Breast epithelium (tissue), 3 donors: ENCODE data around the gene DNAH10.

Source experiments
- POLR2A ChIP-seq: fragments of 450-650 bp; IDR thresholded peaks from one replicate; pipeline ENCODE4 v1.6.1; 2016; ENCODE audit warnings: antibody characterized with exemption, mild to moderate bottlenecking, moderate library complexity
- POLR2AphosphoS5 ChIP-seq, 3 donors: sonication (generic); formaldehyde crosslinking; IDR thresholded peaks; one replicate each; pipeline ENCODE4 v1.6.1; 2017; ENCODE audit warnings: antibody characterized with exemption in 3 of 3
- TF ChIP-seq, protein P1 (sequence below), 3 donors: fragments of 450-650 bp; IDR thresholded peaks; one replicate each; pipeline ENCODE4 v1.5.1; 2016 to 2017; ENCODE audit warnings: antibody characterized with exemption in 3 of 3, mild to moderate bottlenecking in 3 of 3, moderate library complexity in 3 of 3

DNA sequence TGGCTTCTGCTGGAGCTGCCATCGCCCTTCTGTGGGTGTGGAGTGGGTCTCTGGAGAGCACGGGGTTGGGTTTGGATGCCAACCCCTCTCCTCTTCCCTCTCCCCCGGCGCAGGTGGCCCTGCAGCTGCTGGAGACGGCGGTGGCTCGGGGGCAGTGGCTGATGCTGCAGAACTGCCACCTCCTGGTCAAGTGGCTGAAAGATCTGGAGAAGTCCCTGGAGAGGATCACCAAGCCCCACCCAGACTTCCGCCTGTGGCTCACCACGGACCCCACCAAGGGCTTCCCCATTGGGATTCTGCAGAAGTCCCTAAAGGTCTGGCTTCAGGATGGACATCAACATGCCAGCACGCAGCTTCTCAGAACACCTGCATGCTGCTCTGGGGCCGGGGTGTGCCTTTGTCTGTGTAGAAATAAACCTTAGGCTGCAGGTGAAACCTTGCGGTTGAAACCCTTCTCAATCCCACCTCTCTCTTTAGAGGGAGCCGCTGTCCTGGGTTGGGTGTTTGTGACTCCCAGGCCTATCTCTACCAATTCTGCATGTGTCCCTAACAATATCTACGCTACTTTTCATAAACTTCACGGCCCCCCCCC, 166.3 kb downstream of the DNAH10 start:
- TF ChIP-seq, protein P1, sequence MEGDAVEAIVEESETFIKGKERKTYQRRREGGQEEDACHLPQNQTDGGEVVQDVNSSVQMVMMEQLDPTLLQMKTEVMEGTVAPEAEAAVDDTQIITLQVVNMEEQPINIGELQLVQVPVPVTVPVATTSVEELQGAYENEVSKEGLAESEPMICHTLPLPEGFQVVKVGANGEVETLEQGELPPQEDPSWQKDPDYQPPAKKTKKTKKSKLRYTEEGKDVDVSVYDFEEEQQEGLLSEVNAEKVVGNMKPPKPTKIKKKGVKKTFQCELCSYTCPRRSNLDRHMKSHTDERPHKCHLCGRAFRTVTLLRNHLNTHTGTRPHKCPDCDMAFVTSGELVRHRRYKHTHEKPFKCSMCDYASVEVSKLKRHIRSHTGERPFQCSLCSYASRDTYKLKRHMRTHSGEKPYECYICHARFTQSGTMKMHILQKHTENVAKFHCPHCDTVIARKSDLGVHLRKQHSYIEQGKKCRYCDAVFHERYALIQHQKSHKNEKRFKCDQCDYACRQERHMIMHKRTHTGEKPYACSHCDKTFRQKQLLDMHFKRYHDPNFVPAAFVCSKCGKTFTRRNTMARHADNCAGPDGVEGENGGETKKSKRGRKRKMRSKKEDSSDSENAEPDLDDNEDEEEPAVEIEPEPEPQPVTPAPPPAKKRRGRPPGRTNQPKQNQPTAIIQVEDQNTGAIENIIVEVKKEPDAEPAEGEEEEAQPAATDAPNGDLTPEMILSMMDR (IDR thresholded peaks at IDR 0.05), result no peak
- no peak for TF ChIP-seq POLR2A
- no peak for TF ChIP-seq POLR2AphosphoS5 (IDR thresholded peaks at IDR 0.05)
